ENCODE results near the gene PTCHD4. TPM values are rescaled to one million over a fixed set of nuclear protein-coding genes. Genes with fewer than 3 reads are reported as not detected.

PTCHD4 gene
- polyA plus RNA-seq, 1 experiment: 2.9 TPM

DNA sequence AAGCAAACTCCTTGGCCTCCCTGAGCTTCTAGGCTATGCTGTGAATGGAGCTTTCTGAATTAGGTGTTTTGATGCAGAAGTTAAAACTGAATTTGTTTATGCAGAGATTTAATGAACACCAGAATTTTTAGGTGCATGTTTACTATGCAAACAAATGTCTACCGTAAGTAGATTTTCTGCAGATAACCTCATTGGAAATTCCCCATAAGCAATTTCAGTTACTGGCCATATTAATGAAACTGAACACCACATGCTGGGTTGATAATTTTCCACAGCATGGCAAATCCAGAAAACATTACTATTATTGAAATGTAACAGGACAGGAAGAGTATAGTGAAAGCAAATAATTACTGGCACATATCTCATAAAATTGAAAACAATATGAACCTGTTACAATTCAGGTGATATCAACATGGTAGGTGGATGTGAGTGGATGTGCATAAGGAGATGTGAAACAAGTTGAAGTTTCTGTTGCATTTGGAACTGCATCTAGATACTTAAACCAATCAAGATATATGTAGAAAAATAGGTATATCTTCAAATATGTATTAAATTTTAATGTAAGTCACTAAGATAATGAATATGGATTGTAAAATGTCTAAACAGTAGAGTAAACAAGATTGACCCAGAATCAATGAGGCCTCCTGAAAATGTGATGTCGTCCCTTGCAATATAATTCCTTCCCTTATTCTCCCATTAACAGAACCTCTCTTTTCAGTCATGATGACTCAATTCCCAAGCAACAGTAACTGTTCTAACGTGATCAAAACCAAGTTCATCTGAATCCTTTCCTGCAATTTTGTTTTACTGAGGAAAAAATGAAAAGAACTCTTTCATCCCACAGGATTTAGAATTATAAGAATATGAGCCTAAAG, 11.0 kb downstream of the PTCHD4 start:
- DNase-seq (ENCODE audit: low read depth, low spot score): no peak
- TF ChIP-seq, protein P1, sequence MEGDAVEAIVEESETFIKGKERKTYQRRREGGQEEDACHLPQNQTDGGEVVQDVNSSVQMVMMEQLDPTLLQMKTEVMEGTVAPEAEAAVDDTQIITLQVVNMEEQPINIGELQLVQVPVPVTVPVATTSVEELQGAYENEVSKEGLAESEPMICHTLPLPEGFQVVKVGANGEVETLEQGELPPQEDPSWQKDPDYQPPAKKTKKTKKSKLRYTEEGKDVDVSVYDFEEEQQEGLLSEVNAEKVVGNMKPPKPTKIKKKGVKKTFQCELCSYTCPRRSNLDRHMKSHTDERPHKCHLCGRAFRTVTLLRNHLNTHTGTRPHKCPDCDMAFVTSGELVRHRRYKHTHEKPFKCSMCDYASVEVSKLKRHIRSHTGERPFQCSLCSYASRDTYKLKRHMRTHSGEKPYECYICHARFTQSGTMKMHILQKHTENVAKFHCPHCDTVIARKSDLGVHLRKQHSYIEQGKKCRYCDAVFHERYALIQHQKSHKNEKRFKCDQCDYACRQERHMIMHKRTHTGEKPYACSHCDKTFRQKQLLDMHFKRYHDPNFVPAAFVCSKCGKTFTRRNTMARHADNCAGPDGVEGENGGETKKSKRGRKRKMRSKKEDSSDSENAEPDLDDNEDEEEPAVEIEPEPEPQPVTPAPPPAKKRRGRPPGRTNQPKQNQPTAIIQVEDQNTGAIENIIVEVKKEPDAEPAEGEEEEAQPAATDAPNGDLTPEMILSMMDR (IDR thresholded peaks at IDR 0.05; ENCODE audit: low read depth, low read length): no peak
- H3K4me3 ChIP-seq (ENCODE audit: low read depth, low read length): no peak overlapping the region
- H3K27me3 ChIP-seq (ENCODE audit: control insufficient read depth, insufficient read depth, low read length): no peaks in the 10 kb centered on the region
- no peaks in the 10 kb centered on the region for H3K9me3 ChIP-seq (ENCODE audit: control insufficient read depth, insufficient read depth, low read length)
- POLR2A ChIA-PET: no interaction called here
- CTCF ChIA-PET: no interaction called here
- no peak overlapping the region for H3K27ac ChIP-seq (ENCODE audit: low read depth, low read length)

DNA sequence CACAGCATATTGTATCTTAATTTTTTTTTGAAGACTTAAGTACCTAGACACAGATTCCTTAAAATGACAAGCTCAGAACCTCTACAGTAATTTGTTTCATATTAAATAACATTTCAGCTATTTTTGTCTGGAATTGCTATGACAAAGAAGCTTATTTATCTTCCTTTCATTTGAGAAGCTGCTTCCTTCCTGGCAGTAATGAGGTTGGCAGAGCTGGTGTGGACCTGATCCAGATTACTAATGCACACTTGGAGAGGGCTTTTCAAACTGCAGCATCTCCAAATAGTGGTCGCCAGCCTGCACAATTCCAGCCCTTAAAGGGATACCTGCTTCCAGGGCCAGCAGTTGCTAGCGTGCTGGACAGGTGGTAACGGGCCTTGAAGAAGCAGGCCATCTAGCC, 12.1 kb downstream of the PTCHD4 start:
- Histone ChIP-seq H3K27me3 (ENCODE audit: control insufficient read depth, insufficient read depth, low read length) (no peaks in the 10 kb centered on the region), H3K27ac (ENCODE audit: low read depth, low read length) (no peak overlapping the region), H3K4me3 (ENCODE audit: low read depth, low read length) (no peak overlapping the region), H3K9me3 (ENCODE audit: control insufficient read depth, insufficient read depth, low read length) (no peaks in the 10 kb centered on the region)
- CTCF ChIA-PET: interaction anchor here (0.5 to 1.2 kb wide), 2 partner anchors 11 to 36 kb away, joined by 4 to 5 read pairs; no protein-coding TSS in a partner anchor
- POLR2A ChIA-PET: no interaction called here
- DNase-seq (ENCODE audit: low read depth, low spot score): no peak
- TF ChIP-seq, protein P1 (IDR thresholded peaks at IDR 0.05; ENCODE audit: low read depth, low read length): no peak

DNA sequence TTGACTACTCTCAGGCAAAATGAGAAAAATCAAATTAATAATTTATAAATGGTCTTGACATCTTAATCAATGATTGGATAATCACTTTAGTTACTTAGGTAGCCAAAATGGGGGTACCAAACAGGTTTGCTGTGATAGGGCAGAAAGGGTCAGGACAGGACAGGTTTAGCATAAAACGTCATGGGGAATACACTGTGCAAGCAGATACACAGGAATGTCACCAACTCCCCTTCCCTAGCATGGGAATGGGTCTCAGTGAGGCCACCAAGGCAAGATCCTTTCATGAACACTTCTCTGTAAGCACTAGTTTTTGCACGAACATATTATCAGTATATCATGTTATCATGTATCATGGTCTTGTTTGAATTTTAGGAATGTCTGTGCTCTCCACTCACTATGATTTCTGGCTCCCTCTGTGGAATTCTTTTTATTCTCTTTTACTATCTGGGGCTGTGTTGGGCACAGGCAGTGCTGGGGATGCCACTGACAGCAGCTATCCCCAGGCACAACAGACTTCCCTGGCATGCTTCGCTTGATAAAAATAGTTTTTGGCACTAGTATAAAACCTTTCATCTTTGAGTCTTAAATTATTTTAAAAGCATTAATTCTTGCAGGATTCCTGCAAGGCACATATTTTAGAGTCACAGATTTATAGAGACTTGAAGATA, 18.3 kb downstream of the PTCHD4 start:
- CTCF ChIA-PET: no interaction called here

DNA sequence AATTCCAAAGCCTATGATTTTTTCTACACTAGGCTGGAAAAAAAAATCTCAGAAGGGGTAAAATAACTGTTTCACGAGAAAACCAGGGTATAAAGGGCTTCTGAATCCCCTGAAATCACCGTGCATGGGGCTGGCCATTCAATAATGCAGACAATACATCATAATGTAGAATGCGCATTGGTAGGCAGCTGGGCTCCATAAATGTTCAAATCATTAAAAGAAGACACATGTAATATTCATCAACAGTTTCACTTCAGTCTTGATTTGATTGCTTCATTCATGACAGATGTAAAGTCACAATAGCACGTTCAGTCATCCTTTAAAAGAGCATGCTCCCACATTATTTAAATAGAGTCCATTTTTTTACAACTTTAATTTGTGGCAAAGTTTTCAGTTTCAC, 20.5 kb downstream of the PTCHD4 start:
- no peak for DNase-seq (ENCODE audit: low read depth, low spot score)
- CTCF ChIA-PET: interaction anchor here (0.6 kb wide), 1 partner anchor 675 kb away, joined by 3 read pairs; no protein-coding TSS in a partner anchor

More for the DNA sequence above, 18.3 kb downstream of the PTCHD4 start:
- POLR2A ChIA-PET: no interaction called here
- DNase-seq (ENCODE audit: low read depth, low spot score): no peak
- Histone ChIP-seq H3K9me3 (ENCODE audit: control insufficient read depth, insufficient read depth, low read length) (no peaks in the 10 kb centered on the region), H3K27ac (ENCODE audit: low read depth, low read length) (no peak overlapping the region), H3K4me3 (ENCODE audit: low read depth, low read length) (no peak overlapping the region), H3K27me3 (ENCODE audit: control insufficient read depth, insufficient read depth, low read length) (no peaks in the 10 kb centered on the region)
- TF ChIP-seq, protein P1 (IDR thresholded peaks at IDR 0.05; ENCODE audit: low read depth, low read length): no peak

More for the DNA sequence above, 20.5 kb downstream of the PTCHD4 start:
- no peak overlapping the region for H3K27ac ChIP-seq (ENCODE audit: low read depth, low read length)
- H3K9me3 ChIP-seq (ENCODE audit: control insufficient read depth, insufficient read depth, low read length): no peaks in the 10 kb centered on the region
- TF ChIP-seq, protein P1 (IDR thresholded peaks at IDR 0.05; ENCODE audit: low read depth, low read length): no peak
- H3K4me3 ChIP-seq (ENCODE audit: low read depth, low read length): no peak overlapping the region
- POLR2A ChIA-PET: no interaction called here
- no peaks in the 10 kb centered on the region for H3K27me3 ChIP-seq (ENCODE audit: control insufficient read depth, insufficient read depth, low read length)
